ENCODE results near the gene GRIA2. TPM values are rescaled to one million over a fixed set of nuclear protein-coding genes. Genes with fewer than 3 reads are reported as not detected.

GRIA2 gene
- total RNA-seq, 1 experiment from 2014 or later, result 0.32 TPM

GRCh38 chr4:157219711-157220370 is 687 bp upstream of the GRIA2 start:
- Histone ChIP-seq H3K4me3 (ENCODE audit: low read depth, low read length, poor library complexity, severe bottlenecking) (peak overlapping the region; percentile 59), H3K27ac (ENCODE audit: low read depth, low read length, poor library complexity, severe bottlenecking) (no peak overlapping the region), H3K9me3 (ENCODE audit: low read depth, low read length, poor library complexity, severe bottlenecking) (no peaks in the 10 kb centered on the region), H3K4me1 (ENCODE audit: insufficient read depth, low read length, poor library complexity, severe bottlenecking) (peaks cover 6% of the 10 kb centered on the region), H3K27me3 (replicated peaks; ENCODE audit: insufficient read depth, low read depth, low read length, poor library complexity) (peaks cover 23% of the 10 kb centered on the region), H3K36me3 (ENCODE audit: insufficient read depth, low read length, poor library complexity, severe bottlenecking) (no peaks in the 10 kb centered on the region)
- no TSS peak for BruUV-seq (replicated peaks)
- DNase-seq (ENCODE audit: low spot score), result no peak
- POLR2A ChIA-PET (ENCODE audit: low non-redundant PET), result interaction anchor here (0.5 kb wide), 1 partner anchor 163 kb away, joined by 3 read pairs; no protein-coding TSS in a partner anchor
- CTCF ChIA-PET, result interaction anchor here (1.0 kb wide), 1 partner anchor 759 kb away, joined by 3 read pairs; no protein-coding TSS in a partner anchor
- intact Hi-C loops (cut with micrococcal nuclease; ENCODE audit: unreplicated experiment), result loop anchor here (2.0 to 10.0 kb wide), 5 partner anchors 53 to 952 kb away; partner anchors contain the start of gene GASK1B
- TF ChIP-seq CTCF (conservative IDR thresholded peaks at IDR 0.05; ENCODE audit: low read depth, low read length), result no peak
- TF ChIP-seq EZH2 (IDR thresholded peaks at IDR 0.05; ENCODE audit: borderline replicate concordance, low read depth, low read length, poor library complexity, severe bottlenecking), result no peak

GRCh38 chr4:157221426-157221894 is 932 bp downstream of the GRIA2 start:
- no peaks in the 10 kb centered on the region for H3K36me3 ChIP-seq (ENCODE audit: insufficient read depth, low read length, poor library complexity, severe bottlenecking)
- H3K4me1 ChIP-seq (ENCODE audit: insufficient read depth, low read length, poor library complexity, severe bottlenecking), result peaks cover 6% of the 10 kb centered on the region
- no peaks in the 10 kb centered on the region for H3K9me3 ChIP-seq (ENCODE audit: low read depth, low read length, poor library complexity, severe bottlenecking)
- no TSS peak for BruUV-seq (replicated peaks)
- intact Hi-C loops (cut with micrococcal nuclease; ENCODE audit: unreplicated experiment), result loop anchor here (2.0 to 10.0 kb wide), 4 partner anchors 55 to 757 kb away; no protein-coding TSS in a partner anchor
- H3K27ac ChIP-seq (ENCODE audit: low read depth, low read length, poor library complexity, severe bottlenecking), result no peak overlapping the region
- DNase-seq (ENCODE audit: low spot score), result no peak
- peak overlapping the region; percentile 59 for H3K4me3 ChIP-seq (ENCODE audit: low read depth, low read length, poor library complexity, severe bottlenecking)
- H3K27me3 ChIP-seq (replicated peaks; ENCODE audit: insufficient read depth, low read depth, low read length, poor library complexity), result peaks cover 23% of the 10 kb centered on the region
- TF ChIP-seq CTCF (conservative IDR thresholded peaks at IDR 0.05; ENCODE audit: low read depth, low read length) (no peak), EZH2 (IDR thresholded peaks at IDR 0.05; ENCODE audit: borderline replicate concordance, low read depth, low read length, poor library complexity, severe bottlenecking) (no peak)
- ChIA-PET POLR2A (ENCODE audit: low non-redundant PET) (no interaction called here), CTCF (interaction anchor here (0.6 kb wide), 1 partner anchor 360 kb away, joined by 4 read pairs; no protein-coding TSS in a partner anchor)

GRCh38 chr4:157221895-157222770 is 1.6 kb downstream of the GRIA2 start:
- Histone ChIP-seq H3K36me3 (ENCODE audit: insufficient read depth, low read length, poor library complexity, severe bottlenecking) (no peaks in the 10 kb centered on the region), H3K27ac (ENCODE audit: low read depth, low read length, poor library complexity, severe bottlenecking) (peak overlapping the region; percentile 13), H3K9me3 (ENCODE audit: low read depth, low read length, poor library complexity, severe bottlenecking) (no peaks in the 10 kb centered on the region), H3K4me1 (ENCODE audit: insufficient read depth, low read length, poor library complexity, severe bottlenecking) (peaks cover 6% of the 10 kb centered on the region), H3K4me3 (ENCODE audit: low read depth, low read length, poor library complexity, severe bottlenecking) (peak overlapping the region; percentile 59), H3K27me3 (replicated peaks; ENCODE audit: insufficient read depth, low read depth, low read length, poor library complexity) (peaks cover 23% of the 10 kb centered on the region)
- CTCF ChIA-PET, result interaction anchor here (0.6 kb wide), 1 partner anchor 359 kb away, joined by 4 read pairs; no protein-coding TSS in a partner anchor
- intact Hi-C loops (cut with micrococcal nuclease; ENCODE audit: unreplicated experiment), result loop anchor here (2.0 to 10.0 kb wide), 4 partner anchors 55 to 757 kb away; no protein-coding TSS in a partner anchor
- POLR2A ChIA-PET (ENCODE audit: low non-redundant PET), result no interaction called here
- DNase-seq (ENCODE audit: low spot score), result peak; percentile 34
- no TSS peak for BruUV-seq (replicated peaks)
- no peak for TF ChIP-seq EZH2 (IDR thresholded peaks at IDR 0.05; ENCODE audit: borderline replicate concordance, low read depth, low read length, poor library complexity, severe bottlenecking)
- 0 out of 2 replicates have a peak, but pooled peaks have one; percentile 15 for TF ChIP-seq CTCF (conservative IDR thresholded peaks at IDR 0.05; ENCODE audit: low read depth, low read length)
